Epithelial cell of esophagus (primary cell): Measurements from ENCODE around the gene TMPRSS7.

Experiments
- DNase-seq: peaks from one replicate; pipeline ENCODE4 v3.0.0; 2010; ENCODE audit warnings: low read depth
- H3K4me3 ChIP-seq: 2 replicates; pipeline ENCODE4 v1.5.1; 2011; ENCODE audit warnings: mild to moderate bottlenecking, low read length, control low read depth
- TF ChIP-seq, protein P1 (sequence below): IDR thresholded peaks from 2 replicates; pipeline ENCODE4 v1.5.1; 2011; ENCODE audit warnings: low read depth, mild to moderate bottlenecking, low read length, control low read depth, inconsistent platforms; ENCODE audit not compliant: insufficient read depth; ENCODE audit errors: missing control alignments

Gene TMPRSS7

DNA sequence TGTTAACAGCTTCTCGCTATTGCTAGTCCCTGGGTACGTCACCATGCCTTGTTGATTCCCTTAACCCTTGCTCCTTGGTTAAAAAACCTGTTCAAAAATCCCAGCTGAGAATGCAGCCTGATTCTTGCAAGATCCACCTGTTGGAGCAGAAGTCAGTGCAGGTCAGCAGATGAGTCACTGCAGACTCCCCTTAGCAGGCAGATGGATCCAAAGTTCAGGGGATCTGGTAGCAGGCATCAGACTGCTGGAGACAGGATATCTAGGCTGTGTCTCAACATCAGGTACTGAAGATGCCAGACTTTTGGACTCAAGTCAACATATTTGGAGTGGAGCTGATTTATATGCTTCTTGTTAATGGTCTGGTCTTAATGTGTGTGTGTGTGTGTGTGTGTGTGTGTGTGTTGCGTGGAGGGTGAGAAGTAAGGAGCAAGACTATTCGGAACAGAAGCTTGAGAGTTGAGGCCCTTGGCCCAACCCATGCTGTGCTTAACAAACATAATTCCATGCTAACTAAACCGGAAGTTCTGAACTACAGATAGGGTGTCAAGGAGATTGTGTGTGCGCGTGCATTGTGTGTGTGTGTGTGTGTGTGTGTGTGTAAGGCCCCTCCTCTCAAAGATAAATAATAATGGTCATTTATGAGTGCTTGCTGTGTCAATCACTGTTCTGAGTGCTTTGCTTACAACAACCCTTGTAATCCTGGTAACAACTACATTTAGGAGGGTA is 50.6 kb downstream of the TMPRSS7 start:
- TF ChIP-seq, protein P1, sequence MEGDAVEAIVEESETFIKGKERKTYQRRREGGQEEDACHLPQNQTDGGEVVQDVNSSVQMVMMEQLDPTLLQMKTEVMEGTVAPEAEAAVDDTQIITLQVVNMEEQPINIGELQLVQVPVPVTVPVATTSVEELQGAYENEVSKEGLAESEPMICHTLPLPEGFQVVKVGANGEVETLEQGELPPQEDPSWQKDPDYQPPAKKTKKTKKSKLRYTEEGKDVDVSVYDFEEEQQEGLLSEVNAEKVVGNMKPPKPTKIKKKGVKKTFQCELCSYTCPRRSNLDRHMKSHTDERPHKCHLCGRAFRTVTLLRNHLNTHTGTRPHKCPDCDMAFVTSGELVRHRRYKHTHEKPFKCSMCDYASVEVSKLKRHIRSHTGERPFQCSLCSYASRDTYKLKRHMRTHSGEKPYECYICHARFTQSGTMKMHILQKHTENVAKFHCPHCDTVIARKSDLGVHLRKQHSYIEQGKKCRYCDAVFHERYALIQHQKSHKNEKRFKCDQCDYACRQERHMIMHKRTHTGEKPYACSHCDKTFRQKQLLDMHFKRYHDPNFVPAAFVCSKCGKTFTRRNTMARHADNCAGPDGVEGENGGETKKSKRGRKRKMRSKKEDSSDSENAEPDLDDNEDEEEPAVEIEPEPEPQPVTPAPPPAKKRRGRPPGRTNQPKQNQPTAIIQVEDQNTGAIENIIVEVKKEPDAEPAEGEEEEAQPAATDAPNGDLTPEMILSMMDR = no peak
- peak; percentile 51 for DNase-seq
- no peak overlapping the region for H3K4me3 ChIP-seq

GRCh38 chr3:112085735-112086075 is 51.2 kb downstream of the TMPRSS7 start:
- TF ChIP-seq, protein P1 = no peak
- H3K4me3 ChIP-seq = peak overlapping the region; percentile 77
- no peak for DNase-seq

DNA sequence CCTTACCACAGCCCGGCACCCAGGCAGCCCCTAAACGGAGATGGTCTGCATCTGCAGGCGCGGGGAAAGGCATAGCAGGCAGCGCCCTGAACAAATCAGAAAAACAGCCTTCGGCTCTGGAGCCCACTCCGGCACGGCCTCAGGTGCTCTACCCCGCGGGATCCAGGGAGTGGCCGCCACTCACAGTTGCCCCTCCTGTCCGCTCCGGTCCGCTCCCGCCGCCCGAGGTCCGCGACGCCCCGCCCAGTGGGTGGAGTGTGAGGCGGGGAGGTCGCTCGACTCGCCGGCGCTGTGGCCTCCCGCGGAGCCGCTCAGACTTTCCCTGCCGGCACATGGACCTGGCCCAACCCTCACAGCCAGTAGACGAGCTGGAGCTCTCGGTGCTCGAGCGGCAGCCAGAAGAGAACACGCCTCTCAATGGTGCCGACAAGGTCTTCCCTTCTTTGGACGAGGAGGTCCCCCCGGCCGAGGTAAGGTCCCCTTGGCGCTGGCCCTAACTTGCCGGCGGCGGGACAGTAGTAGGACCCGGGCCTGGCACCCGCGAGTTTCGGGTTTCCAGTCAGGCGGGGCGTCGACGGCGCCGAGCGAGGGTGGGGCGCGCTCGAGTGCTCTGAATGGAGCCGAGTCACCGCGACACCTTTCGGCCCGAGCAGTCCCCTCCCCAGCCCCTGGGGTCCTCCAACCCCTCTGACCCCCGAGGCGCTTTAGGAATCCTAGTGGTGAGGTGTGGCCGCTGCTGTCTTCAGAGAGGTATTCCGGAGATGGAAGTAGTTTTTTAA is 51.7 kb downstream of the TMPRSS7 start, which contains the start of gene C3orf52:
Gene C3orf52 (plus strand): TSS at position 314 of the 779 bp plus-strand sequence. CDS start 19 bp downstream, at position 333.
- TF ChIP-seq, protein P1 = no peak
- peak; percentile 91 for DNase-seq
- peak within 1 kb of the TSS; percentile 77 for H3K4me3 ChIP-seq

DNA sequence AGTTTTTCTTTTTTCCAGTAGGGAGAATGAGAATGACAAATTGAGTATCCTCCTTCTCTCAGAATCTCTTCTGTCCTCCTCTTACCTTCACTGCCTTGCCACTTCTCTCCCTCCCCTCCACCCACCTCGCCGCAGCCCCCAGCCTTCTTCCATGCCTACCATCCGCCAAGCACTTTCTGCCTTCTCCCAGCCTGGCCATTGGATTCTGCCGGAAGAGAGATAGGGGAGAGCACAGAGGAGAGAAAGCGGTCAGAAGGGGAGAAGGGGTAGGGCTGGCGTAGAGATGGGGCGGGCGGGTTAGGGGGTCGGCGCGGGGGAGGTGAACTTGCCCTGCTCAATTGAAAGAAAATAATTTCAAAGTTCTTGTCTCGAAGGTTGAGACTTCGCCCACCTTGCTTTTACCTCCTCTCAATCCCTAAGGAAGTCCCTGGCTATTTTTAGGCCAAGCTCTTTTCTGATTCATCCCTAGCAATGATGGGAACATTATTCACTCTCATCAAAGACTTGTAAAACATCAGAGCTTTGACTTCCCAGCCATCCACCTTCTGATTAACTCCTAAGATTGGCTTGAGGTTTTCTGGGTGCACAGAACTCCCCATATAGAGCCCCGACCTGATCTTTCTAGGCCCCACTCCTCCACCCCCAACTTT is 52.5 kb downstream of the TMPRSS7 start:
- TF ChIP-seq, protein P1 = no peak
- H3K4me3 ChIP-seq = peak overlapping the region; percentile 77
- peak; percentile 82 for DNase-seq

- H3K4me3 ChIP-seq = peak overlapping the region; percentile 77
- no peak for DNase-seq
- TF ChIP-seq, protein P1 = no peak
These were observed 53.2 kb downstream of the TMPRSS7 start for GRCh38 chr3:112087746-112088145.

- TF ChIP-seq, protein P1 = no peak
- H3K4me3 ChIP-seq = no peak overlapping the region
- no peak for DNase-seq
These were observed 54.4 kb downstream of the TMPRSS7 start for GRCh38 chr3:112088944-112089343.
